IMR-90 (cell line): ENCODE results near the gene HMGXB3. TPM values are rescaled to one million over a fixed set of nuclear protein-coding genes. Genes with fewer than 3 reads are reported as not detected.
A peak's percentile ranks its signal among the peaks of the same experiment; 100 is the strongest.

Experiments used
- ATAC-seq: fragments of 200-7000 bp; cut with Tn5 transposase; 2 replicates; pipeline ENCODE4 v1.9.1; 2020; ENCODE audit warnings: low read depth, mild to moderate bottlenecking, moderate library complexity
- BruUV-seq: library from RNA; stranded (reverse); fragments of 400-500 nt; replicated peaks from 2 replicates; lab custom pipeline; 2021; lab: Mats Ljungman, UMichigan
- CTCF ChIA-PET: fragments of 300-600 bp; formaldehyde crosslinking; extraction: SDS; loops from one replicate; lab custom pipeline; 2021; ENCODE audit warnings: antibody characterized with exemption; lab: Yijun Ruan, JAX
- POLR2A ChIA-PET: fragments of 300-600 bp; sonication (Branson Sonifier 250); formaldehyde crosslinking; loops from one replicate; lab custom pipeline; 2022; ENCODE audit warnings: antibody characterized with exemption; ENCODE audit not compliant: unreplicated experiment; lab: Charles Lee
- DNase-seq: peaks from one replicate; pipeline ENCODE4 v3.0.0; 2013
- H2AFZ ChIP-seq: replicated peaks from 2 replicates; pipeline ENCODE3; 2013; ENCODE audit warnings: low read length, mild to moderate bottlenecking; ENCODE audit not compliant: poor library complexity
- H2AK5ac ChIP-seq: 2 replicates; pipeline ENCODE4 v1.6.1; 2013; ENCODE audit warnings: low read depth, low read length, inconsistent platforms
- H2AK9ac ChIP-seq: replicated peaks from 2 replicates; pipeline ENCODE3; 2013; ENCODE audit warnings: mild to moderate bottlenecking, low read depth, low read length, moderate library complexity; ENCODE audit not compliant: poor library complexity
- H2BK120ac ChIP-seq: 2 replicates; pipeline ENCODE4 v1.6.1; 2013; ENCODE audit warnings: low read depth, low read length, inconsistent platforms
- H2BK15ac ChIP-seq: 3 replicates; pipeline ENCODE4 v1.6.1; 2013; ENCODE audit warnings: low read depth, low read length, inconsistent platforms
- H2BK20ac ChIP-seq: 2 replicates; pipeline ENCODE4 v1.6.1; 2013; ENCODE audit warnings: low read depth, mild to moderate bottlenecking, inconsistent platforms, low read length, moderate library complexity
- H2BK5ac ChIP-seq: 2 replicates; pipeline ENCODE4 v1.6.1; 2013; ENCODE audit warnings: mild to moderate bottlenecking, low read depth, low read length, inconsistent platforms; ENCODE audit not compliant: poor library complexity, severe bottlenecking
- H3K14ac ChIP-seq: replicated peaks from 2 replicates; pipeline ENCODE4 v1.6.1; 2013; ENCODE audit warnings: low read depth, low read length, inconsistent platforms
- H3K18ac ChIP-seq: 2 replicates; pipeline ENCODE4 v1.6.1; 2013; ENCODE audit warnings: low read depth, low read length, control low read depth
- H3K23ac ChIP-seq: 2 replicates; pipeline ENCODE4 v1.6.1; 2013; ENCODE audit warnings: low read depth, low read length, inconsistent platforms
- H3K27ac ChIP-seq: 2 replicates; pipeline ENCODE4 v1.5.1; 2013; ENCODE audit warnings: mild to moderate bottlenecking, control low read depth, low read length; ENCODE audit not compliant: insufficient read depth
- H3K27me3 ChIP-seq: 2 replicates; pipeline ENCODE4 v1.6.1; 2013; ENCODE audit warnings: low read length; ENCODE audit not compliant: control insufficient read depth, insufficient read depth
- H3K36me3 ChIP-seq: 2 replicates; pipeline ENCODE4 v1.6.1; 2013; ENCODE audit warnings: low read length, mixed read lengths; ENCODE audit not compliant: control insufficient read depth, insufficient read depth
- H3K4ac ChIP-seq: 2 replicates; pipeline ENCODE4 v1.6.1; 2013; ENCODE audit warnings: low read depth, low read length, inconsistent platforms
- H3K4me1 ChIP-seq: 2 replicates; pipeline ENCODE4 v1.6.1; 2013; ENCODE audit warnings: low read length, mixed read lengths; ENCODE audit not compliant: control insufficient read depth, insufficient read depth
- H3K4me2 ChIP-seq: 2 replicates; pipeline ENCODE4 v1.6.1; 2013; ENCODE audit warnings: low read depth, mild to moderate bottlenecking, control low read depth, low read length, moderate library complexity
- H3K4me3 ChIP-seq: 2 replicates; pipeline ENCODE4 v1.5.1; 2013; ENCODE audit warnings: low read depth, mild to moderate bottlenecking, control low read depth, low read length, moderate library complexity; ENCODE audit not compliant: insufficient read depth
- H3K56ac ChIP-seq: 2 replicates; pipeline ENCODE4 v1.6.1; 2013; ENCODE audit warnings: low read length, inconsistent platforms; ENCODE audit not compliant: insufficient read depth; ENCODE audit errors: extremely low read depth
- H3K79me1 ChIP-seq, 2 experiments: 2 replicates each; pipeline ENCODE4 v1.6.1; 2013; ENCODE audit warnings: low read length in 2 of 2, inconsistent platforms in 1 of 2, low read depth in 1 of 2
- H3K9ac ChIP-seq: 2 replicates; pipeline ENCODE4 v1.6.1; 2013; ENCODE audit warnings: low read depth, low read length, control low read depth
- H3K9me1 ChIP-seq: 2 replicates; pipeline ENCODE4 v1.6.1; 2013; ENCODE audit warnings: low read length, inconsistent platforms; ENCODE audit not compliant: insufficient read depth
- H3K9me3 ChIP-seq: 2 replicates; pipeline ENCODE4 v1.6.1; 2013; ENCODE audit warnings: low read length; ENCODE audit not compliant: control insufficient read depth, insufficient read depth
- H4K20me1 ChIP-seq: 2 replicates; pipeline ENCODE4 v1.6.1; 2013; ENCODE audit warnings: low read length, inconsistent platforms; ENCODE audit not compliant: insufficient read depth
- H4K5ac ChIP-seq: 2 replicates; pipeline ENCODE4 v1.6.1; 2013; ENCODE audit warnings: mild to moderate bottlenecking, low read depth, low read length, control low read depth
- H4K8ac ChIP-seq, 2 experiments: 2 replicates each; pipeline ENCODE4 v1.6.1; 2013; ENCODE audit warnings: low read depth in 2 of 2, low read length in 2 of 2, control low read depth in 1 of 2, inconsistent platforms in 1 of 2
- H4K91ac ChIP-seq: 2 replicates; pipeline ENCODE4 v1.6.1; 2013; ENCODE audit warnings: low read depth, low read length, inconsistent platforms; ENCODE audit not compliant: insufficient read depth
- CEBPB ChIP-seq: IDR thresholded peaks from 2 replicates; pipeline ENCODE4 v1.6.1; 2012; ENCODE audit warnings: low read depth, low read length, improper control_type of control experiment
- MAZ ChIP-seq: IDR thresholded peaks from 2 replicates; pipeline ENCODE4 v1.6.1; 2012; ENCODE audit warnings: low read depth, mild to moderate bottlenecking, low read length, improper control_type of control experiment, moderate library complexity, borderline replicate concordance
- MXI1 ChIP-seq: IDR thresholded peaks from 2 replicates; pipeline ENCODE4 v1.6.1; 2012; ENCODE audit warnings: low read depth, mild to moderate bottlenecking, low read length, moderate library complexity, borderline replicate concordance
- NFE2L2 ChIP-seq: fragments of 150-350 bp; IDR thresholded peaks from 2 replicates; pipeline ENCODE4 v1.6.1; 2016; ENCODE audit warnings: low read depth, mild to moderate bottlenecking, low read length
- WGBS, 2 experiments: methylation state at CpG; one replicate each; pipeline versions ENCODE4 v1.1.5 to v1.1.7; 2013; ENCODE audit warnings: missing lambda C conversion rate in 2 of 2; ENCODE audit not compliant: insufficient read length in 1 of 2; ENCODE audit errors: extremely low coverage in 2 of 2; 5-methylcytosine and 5-hydroxymethylcytosine counted together
- dilution Hi-C: fragments of 300-500 bp; cut with HindIII; formaldehyde crosslinking; loops from one replicate; pipeline ENCODE4 v1.14.3; 2018; ENCODE audit warnings: low sequenced_read_pairs; ENCODE audit not compliant: unreplicated experiment
- in situ Hi-C: fragments of 300-500 bp; cut with MboI; formaldehyde crosslinking; loops from 3 replicates; pipeline ENCODE4 v1.14.3; 2019; ENCODE audit warnings: low sequenced_read_pairs, inconsistent platforms, mixed read lengths
- intact Hi-C: fragments of 100-400 bp; cut with micrococcal nuclease; formaldehyde crosslinking; loops from 2 replicates; pipeline ENCODE4 v1.10.0; 2022
- polyA plus RNA-seq, 3 experiments: library from polyadenylated mRNA; depleted of rRNA; stranded (reverse); fragments of >200 nt; gene quantifications; 2 replicates each; pipeline ENCODE4 v1.2.3, GENCODE V29; 2012; ENCODE audit warnings: low replicate concordance in 1 of 3
- total RNA-seq: library from RNA; depleted of rRNA; stranded (reverse); fragments of >200 nt; gene quantifications from 2 replicates; pipeline ENCODE4 v1.2.3, GENCODE V29; 2012
- TF ChIP-seq, protein P1 (sequence below): fragments of 150-350 bp; IDR thresholded peaks from 2 replicates; pipeline ENCODE4 v1.6.1; 2017; ENCODE audit warnings: mild to moderate bottlenecking, antibody characterized with exemption, low read length, low read depth
- TF ChIP-seq, protein P2 (sequence below): fragments of 150-350 bp; IDR thresholded peaks from 2 replicates; pipeline ENCODE4 v1.6.1; 2016; ENCODE audit warnings: low read depth, mild to moderate bottlenecking, low read length, moderate library complexity, borderline replicate concordance
- TF ChIP-seq, protein P3 (sequence below): conservative IDR thresholded peaks from 2 replicates; pipeline ENCODE4 v1.5.1; 2012; ENCODE audit warnings: mild to moderate bottlenecking, low read depth, low read length, improper control_type of control experiment

Gene HMGXB3
- total and polyA plus RNA-seq, 2 of the 4 experiments (the other 2 are of a cell fraction): 27.6 to 30.6 TPM

DNA sequence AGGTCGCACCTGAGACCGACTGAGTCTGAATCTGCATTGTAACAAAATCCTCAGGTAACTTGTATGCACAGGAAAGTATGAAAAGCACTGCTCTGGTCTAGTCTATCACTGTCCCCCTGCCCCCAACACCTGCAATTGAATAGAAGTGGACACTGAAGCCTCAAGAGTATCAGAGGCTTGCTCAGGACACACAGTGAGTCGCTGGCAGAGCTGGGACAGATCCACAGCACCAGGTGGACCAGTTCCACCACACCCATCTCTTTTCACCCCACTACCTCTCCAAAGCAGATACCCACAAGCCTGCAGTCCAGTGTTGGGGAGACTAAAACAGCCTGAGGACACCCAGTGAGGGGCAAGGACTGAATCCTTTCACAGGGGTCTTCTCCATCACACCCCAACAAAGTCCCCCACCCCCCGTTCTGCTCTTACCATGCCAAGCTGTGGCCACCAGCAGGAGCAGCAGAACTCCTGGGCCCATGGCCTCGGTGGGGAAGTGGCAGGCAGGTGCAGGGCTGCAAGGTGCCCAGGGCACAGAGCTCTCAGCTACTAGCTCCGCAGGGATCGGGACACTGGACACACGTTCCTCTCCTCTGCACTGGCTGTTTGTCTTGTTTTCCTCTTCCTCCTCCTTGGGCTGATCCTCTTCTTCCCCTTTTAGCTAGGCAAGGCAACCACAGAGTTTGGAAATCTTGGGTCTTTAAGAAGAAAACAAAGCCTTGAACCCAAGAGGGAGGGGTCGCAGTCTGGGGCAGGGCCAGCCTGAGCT lies 85.6 kb downstream of the HMGXB3 start, which contains the start of gene CSF1R:
Gene CSF1R (minus strand): TSS at position 605 of the 766 bp plus-strand sequence. CDS start 127 bp downstream, at position 478.
- ChIA-PET POLR2A (no interaction called here), CTCF (no interaction called here)
- Histone ChIP-seq H3K9me1 (peaks cover 3% of the 10 kb centered on the region; the same call in 1 of the 2 replicates), H3K9me3 (no peaks in the 10 kb centered on the region), H3K56ac (no peak within 1 kb of the TSS), H2AFZ (no peak within 1 kb of the TSS), H3K4ac (no peak within 1 kb of the TSS), H2BK120ac (no peak within 1 kb of the TSS), H2BK5ac (no peak within 1 kb of the TSS), H3K18ac (no peak within 1 kb of the TSS), H3K27me3 (peaks cover 34% of the 10 kb centered on the region), H3K4me2 (no peak within 1 kb of the TSS), H4K8ac (no peak within 1 kb of the TSS), H2AK5ac (no peak within 1 kb of the TSS; the same call in 1 of the 2 replicates), H4K5ac (no peak within 1 kb of the TSS), H4K91ac (no peak within 1 kb of the TSS), H3K14ac (no peak within 1 kb of the TSS), H3K9ac (no peak within 1 kb of the TSS), H2BK15ac (no peak within 1 kb of the TSS), H3K36me3 (no peaks in the 10 kb centered on the region), H2BK20ac (no peak within 1 kb of the TSS), H3K27ac (no peak within 1 kb of the TSS), H3K4me1 (peaks cover 4% of the 10 kb centered on the region; the same call in 1 of the 2 replicates), H4K20me1 (no peaks in the 10 kb centered on the region), H3K23ac (no peak within 1 kb of the TSS), H2AK9ac (peak within 1 kb of the TSS; percentile 28), H3K4me3 (no peak within 1 kb of the TSS), H3K79me1 (no peaks in the 10 kb centered on the region)
- no TSS peak for BruUV-seq
- DNase-seq (no peak), ATAC-seq (no peak)
- dilution Hi-C loops: no loop called here
- no peak for TF ChIP-seq MXI1
- TF ChIP-seq, protein P1, sequence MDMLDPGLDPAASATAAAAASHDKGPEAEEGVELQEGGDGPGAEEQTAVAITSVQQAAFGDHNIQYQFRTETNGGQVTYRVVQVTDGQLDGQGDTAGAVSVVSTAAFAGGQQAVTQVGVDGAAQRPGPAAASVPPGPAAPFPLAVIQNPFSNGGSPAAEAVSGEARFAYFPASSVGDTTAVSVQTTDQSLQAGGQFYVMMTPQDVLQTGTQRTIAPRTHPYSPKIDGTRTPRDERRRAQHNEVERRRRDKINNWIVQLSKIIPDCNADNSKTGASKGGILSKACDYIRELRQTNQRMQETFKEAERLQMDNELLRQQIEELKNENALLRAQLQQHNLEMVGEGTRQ: no peak
- TF ChIP-seq MAZ: no peak
- TF ChIP-seq NFE2L2: no peak
- TF ChIP-seq, protein P2, sequence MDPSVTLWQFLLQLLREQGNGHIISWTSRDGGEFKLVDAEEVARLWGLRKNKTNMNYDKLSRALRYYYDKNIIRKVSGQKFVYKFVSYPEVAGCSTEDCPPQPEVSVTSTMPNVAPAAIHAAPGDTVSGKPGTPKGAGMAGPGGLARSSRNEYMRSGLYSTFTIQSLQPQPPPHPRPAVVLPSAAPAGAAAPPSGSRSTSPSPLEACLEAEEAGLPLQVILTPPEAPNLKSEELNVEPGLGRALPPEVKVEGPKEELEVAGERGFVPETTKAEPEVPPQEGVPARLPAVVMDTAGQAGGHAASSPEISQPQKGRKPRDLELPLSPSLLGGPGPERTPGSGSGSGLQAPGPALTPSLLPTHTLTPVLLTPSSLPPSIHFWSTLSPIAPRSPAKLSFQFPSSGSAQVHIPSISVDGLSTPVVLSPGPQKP: no peak
- TF ChIP-seq CEBPB: no peak
- TF ChIP-seq, protein P3, sequence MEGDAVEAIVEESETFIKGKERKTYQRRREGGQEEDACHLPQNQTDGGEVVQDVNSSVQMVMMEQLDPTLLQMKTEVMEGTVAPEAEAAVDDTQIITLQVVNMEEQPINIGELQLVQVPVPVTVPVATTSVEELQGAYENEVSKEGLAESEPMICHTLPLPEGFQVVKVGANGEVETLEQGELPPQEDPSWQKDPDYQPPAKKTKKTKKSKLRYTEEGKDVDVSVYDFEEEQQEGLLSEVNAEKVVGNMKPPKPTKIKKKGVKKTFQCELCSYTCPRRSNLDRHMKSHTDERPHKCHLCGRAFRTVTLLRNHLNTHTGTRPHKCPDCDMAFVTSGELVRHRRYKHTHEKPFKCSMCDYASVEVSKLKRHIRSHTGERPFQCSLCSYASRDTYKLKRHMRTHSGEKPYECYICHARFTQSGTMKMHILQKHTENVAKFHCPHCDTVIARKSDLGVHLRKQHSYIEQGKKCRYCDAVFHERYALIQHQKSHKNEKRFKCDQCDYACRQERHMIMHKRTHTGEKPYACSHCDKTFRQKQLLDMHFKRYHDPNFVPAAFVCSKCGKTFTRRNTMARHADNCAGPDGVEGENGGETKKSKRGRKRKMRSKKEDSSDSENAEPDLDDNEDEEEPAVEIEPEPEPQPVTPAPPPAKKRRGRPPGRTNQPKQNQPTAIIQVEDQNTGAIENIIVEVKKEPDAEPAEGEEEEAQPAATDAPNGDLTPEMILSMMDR: no peak
- intact Hi-C loops: no loop called here
- in situ Hi-C loops: no loop called here
- WGBS, 2 experiments: 75% methylated on average over 7 of the region's 9 CpGs; no CpG with 5 or more reads in 1 of the 2 experiments
